Glomerular endothelial cell (primary cell): ENCODE measurements around the gene PPFIA4. TPM values are rescaled to one million over a fixed set of nuclear protein-coding genes. Genes with fewer than 3 reads are reported as not detected.

Experiments used
- DNase-seq: peaks from one replicate; pipeline ENCODE4 v3.0.0-alpha.2; 2011; ENCODE audit warnings: low read depth, low spot score; ENCODE audit errors: extremely low read depth
- total RNA-seq: library from RNA; depleted of rRNA; stranded (reverse); fragments of >200 nt; gene quantifications from 2 replicates; pipeline ENCODE4 v1.2.3, GENCODE V29; 2015

PPFIA4 gene
- total RNA-seq, 1 donor from 2014 or later: 6.8 TPM

- DNase-seq: no peak
Observed at GRCh38 chr1:203081465-203082230, 55.4 kb downstream of the PPFIA4 start.

GRCh38 chr1:203082231-203082505 lies 55.9 kb downstream of the PPFIA4 start:
- no peak for DNase-seq

- no peak for DNase-seq
Observed at GRCh38 chr1:203082571-203083462, 56.5 kb downstream of the PPFIA4 start.

GRCh38 chr1:203083463-203083921 lies 57.2 kb downstream of the PPFIA4 start:
- DNase-seq: no peak

- DNase-seq: no peak
Observed at GRCh38 chr1:203084588-203085527, 58.6 kb downstream of the PPFIA4 start.

- DNase-seq: no peak
Observed at GRCh38 chr1:203085528-203086406, 59.5 kb downstream of the PPFIA4 start, which contains the start of gene MYOG. Gene MYOG (minus strand): TSS chr1:203086012. CDS start chr1:203085961, 51 bp downstream.

- DNase-seq: no peak
Observed at GRCh38 chr1:203086992-203087763, 60.9 kb downstream of the PPFIA4 start.

- DNase-seq: no peak
Observed at GRCh38 chr1:203088441-203088840, 62.1 kb downstream of the PPFIA4 start.

GRCh38 chr1:203089001-203089650 lies 62.8 kb downstream of the PPFIA4 start:
- DNase-seq: no peak

- no peak for DNase-seq
Observed at GRCh38 chr1:203089651-203090045, 63.4 kb downstream of the PPFIA4 start.

- DNase-seq: no peak
Observed at GRCh38 chr1:203090421-203091198, 64.3 kb downstream of the PPFIA4 start.

GRCh38 chr1:203091199-203091477 lies 64.8 kb downstream of the PPFIA4 start:
- no peak for DNase-seq

- no peak for DNase-seq
Observed at GRCh38 chr1:203091761-203092330, 65.6 kb downstream of the PPFIA4 start.

- DNase-seq: no peak
Observed at GRCh38 chr1:203093754-203094410, 67.6 kb downstream of the PPFIA4 start.

GRCh38 chr1:203095061-203095690 lies 68.9 kb downstream of the PPFIA4 start:
- DNase-seq: no peak

- no peak for DNase-seq
Observed at GRCh38 chr1:203096566-203096965, 70.3 kb downstream of the PPFIA4 start.

- no peak for DNase-seq
Observed at GRCh38 chr1:203097001-203097400, 70.7 kb downstream of the PPFIA4 start.
